Measurements from ENCODE around the gene FKBP14. TPM values are rescaled to one million over a fixed set of nuclear protein-coding genes. Genes with fewer than 3 reads are reported as not detected.

The FKBP14 gene
- total RNA-seq (15.4 TPM), polyA plus RNA-seq (ENCODE audit: insufficient read depth, low read depth, low replicate concordance) (3.2 TPM)
- long read RNA-seq, donor 1, full-length matches to known transcripts = 1 of 1 reads
- long read RNA-seq, donor 1, partial matches to known transcripts = 0 of 1 reads
- long read RNA-seq, donor 1, other reads (novel, unspliced or antisense) = 0 of 1 reads
- long read RNA-seq, donor 2, full-length matches to known transcripts = 1 of 1 reads
- long read RNA-seq, donor 2, partial matches to known transcripts = 0 of 1 reads
- long read RNA-seq, donor 2, other reads (novel, unspliced or antisense) = 0 of 1 reads
- long read RNA-seq, donor 3, full-length matches to known transcripts = 2 of 2 reads
- long read RNA-seq, donor 3, partial matches to known transcripts = 0 of 2 reads
- long read RNA-seq, donor 3, other reads (novel, unspliced or antisense) = 0 of 2 reads
- long read RNA-seq, donor 4, full-length matches to known transcripts = 6 of 6 reads
- long read RNA-seq, donor 4, partial matches to known transcripts = 0 of 6 reads
- long read RNA-seq, donor 4, other reads (novel, unspliced or antisense) = 0 of 6 reads
- long read RNA-seq, donor 5 = 0 reads
- long read RNA-seq, donor 6, full-length matches to known transcripts = 3 of 3 reads
- long read RNA-seq, donor 6, partial matches to known transcripts = 0 of 3 reads
- long read RNA-seq, donor 6, other reads (novel, unspliced or antisense) = 0 of 3 reads
- long read RNA-seq, donor 7, full-length matches to known transcripts = 3 of 5 reads
- long read RNA-seq, donor 7, partial matches to known transcripts = 0 of 5 reads
- long read RNA-seq, donor 7, other reads (novel, unspliced or antisense) = 2 of 5 reads
- long read RNA-seq, donor 8, full-length matches to known transcripts = 5 of 5 reads
- long read RNA-seq, donor 8, partial matches to known transcripts = 0 of 5 reads
- long read RNA-seq, donor 8, other reads (novel, unspliced or antisense) = 0 of 5 reads
- long read RNA-seq, donor 9, full-length matches to known transcripts = 3 of 3 reads
- long read RNA-seq, donor 9, partial matches to known transcripts = 0 of 3 reads
- long read RNA-seq, donor 9, other reads (novel, unspliced or antisense) = 0 of 3 reads
- long read RNA-seq, donor 10, full-length matches to known transcripts = 2 of 2 reads
- long read RNA-seq, donor 10, partial matches to known transcripts = 0 of 2 reads
- long read RNA-seq, donor 10, other reads (novel, unspliced or antisense) = 0 of 2 reads

GRCh38 chr7:30026229-30027064 lies at the start of gene FKBP14:
FKBP14 (minus strand) TSS chr7:30026702; CDS start chr7:30026508, 194 bp downstream.
- Histone ChIP-seq H3K27ac (ENCODE audit: low read depth in 2 of 2, low read length in 2 of 2) (peak within 1 kb of the TSS; percentile 81 to 90), H3K4me1 (ENCODE audit: control insufficient read depth in 2 of 3, insufficient read depth in 2 of 3, low read depth in 1 of 3, low read length in 3 of 3) (peaks cover 0 to 20% (median 9%) of the 10 kb centered on the region in 3 donors), H3K9ac (ENCODE audit: low read length in 3 of 3) (peak within 1 kb of the TSS; percentile 67 to 99 (median 82)), H3K27me3 (ENCODE audit: control insufficient read depth, insufficient read depth, low read length) (no peaks in the 10 kb centered on the region), H3K9me3 (ENCODE audit: control insufficient read depth in 2 of 3, insufficient read depth in 1 of 3, low read length in 3 of 3) (no peaks in the 10 kb centered on the region), H3K4me3 (ENCODE audit: low read length in 3 of 3) (peak within 1 kb of the TSS; percentile 93 to 100 (median 99)), H3K36me3 (ENCODE audit: control insufficient read depth in 2 of 3, insufficient read depth in 3 of 3, low read length in 3 of 3) (no peaks in the 10 kb centered on the region)
- DNase-seq = peak; percentile 97 to 99 (median 98)
- no peak for TF ChIP-seq CTCF (IDR thresholded peaks at IDR 0.05; ENCODE audit: borderline replicate concordance, extremely low read depth, insufficient read depth)
- intact Hi-C loops (cut with DNase I) = no loop called here
- FAIRE-seq = peak; percentile 95

GRCh38 chr7:30074422-30075030 lies 48.0 kb upstream of the FKBP14 start:
- intact Hi-C loops (cut with DNase I) = no loop called here
- no peak overlapping the region for H3K4me3 ChIP-seq (ENCODE audit: low read length in 3 of 3)
- no peaks in the 10 kb centered on the region for H3K27me3 ChIP-seq (ENCODE audit: control insufficient read depth, insufficient read depth, low read length)
- H3K9me3 ChIP-seq (ENCODE audit: control insufficient read depth in 2 of 3, insufficient read depth in 1 of 3, low read length in 3 of 3) = no peaks in the 10 kb centered on the region
- H3K36me3 ChIP-seq (ENCODE audit: control insufficient read depth in 2 of 3, insufficient read depth in 3 of 3, low read length in 3 of 3) = peaks cover 5 to 8% (median 6%) of the 10 kb centered on the region in 3 donors
- H3K9ac ChIP-seq (ENCODE audit: low read length in 3 of 3) = no peak overlapping the region
- H3K4me1 ChIP-seq (ENCODE audit: control insufficient read depth in 2 of 3, insufficient read depth in 2 of 3, low read depth in 1 of 3, low read length in 3 of 3) = no peaks in the 10 kb centered on the region
- peak in 2 of 5 donors; percentile 45 to 55 for DNase-seq
- no peak for FAIRE-seq
- no peak overlapping the region for H3K27ac ChIP-seq (ENCODE audit: low read depth in 2 of 2, low read length in 2 of 2)
- peak; percentile 27 for TF ChIP-seq CTCF (IDR thresholded peaks at IDR 0.05; ENCODE audit: borderline replicate concordance, extremely low read depth, insufficient read depth)

- Histone ChIP-seq H3K9me3 (ENCODE audit: control insufficient read depth in 2 of 3, insufficient read depth in 1 of 3, low read length in 3 of 3) (no peaks in the 10 kb centered on the region), H3K4me1 (ENCODE audit: control insufficient read depth in 2 of 3, insufficient read depth in 2 of 3, low read depth in 1 of 3, low read length in 3 of 3) (no peaks in the 10 kb centered on the region), H3K4me3 (ENCODE audit: low read length in 3 of 3) (no peak overlapping the region), H3K9ac (ENCODE audit: low read length in 3 of 3) (no peak overlapping the region), H3K27ac (ENCODE audit: low read depth in 2 of 2, low read length in 2 of 2) (no peak overlapping the region), H3K36me3 (ENCODE audit: control insufficient read depth in 2 of 3, insufficient read depth in 3 of 3, low read length in 3 of 3) (peaks cover 0 to 2% (median 2%) of the 10 kb centered on the region in 3 donors), H3K27me3 (ENCODE audit: control insufficient read depth, insufficient read depth, low read length) (no peaks in the 10 kb centered on the region)
- no peak for TF ChIP-seq CTCF (IDR thresholded peaks at IDR 0.05; ENCODE audit: borderline replicate concordance, extremely low read depth, insufficient read depth)
- FAIRE-seq (no peak), DNase-seq (no peak)
- intact Hi-C loops (cut with DNase I) = no loop called here
Measured at GRCh38 chr7:30072735-30073134, 46.2 kb upstream of the FKBP14 start.
